Vagina (tissue), 2 donors: ENCODE results near the gene PCCB. TPM values are rescaled to one million over a fixed set of nuclear protein-coding genes. Genes with fewer than 3 reads are reported as not detected.
A peak's percentile ranks its signal among the peaks of the same experiment; 100 is the strongest.
"Not testable (repeated sequence)": the region's sequence is repeated elsewhere in the genome, so short reads cannot be mapped to it uniquely, and the experiment has no call there.

Source experiments
- DNase-seq, 2 donors: peaks; one replicate each; pipeline ENCODE4 v3.0.0-alpha.2; 2017; ENCODE audit errors: extremely low spot score in 2 of 2
- H3K27ac ChIP-seq: fragments of 200-600 bp; sonication (generic); one replicate; pipeline ENCODE4 v1.5.1; 2019
- H3K27me3 ChIP-seq: fragments of 200-600 bp; sonication (generic); one replicate; pipeline ENCODE4 v1.5.1; 2019
- H3K36me3 ChIP-seq, 2 donors: fragments of 200-600 bp; sonication (generic); one replicate each; pipeline ENCODE4 v1.5.1; 2017 to 2019
- H3K4me1 ChIP-seq: fragments of 200-600 bp; sonication (generic); one replicate; pipeline ENCODE4 v1.5.1; 2019
- H3K4me3 ChIP-seq, 2 donors: fragments of 200-600 bp; sonication (generic); 1 replicate in 1 of 2; 2 replicates in 1 of 2; pipeline ENCODE4 v1.5.1; 2016 to 2019
- H3K9me3 ChIP-seq: fragments of 200-600 bp; sonication (generic); one replicate; pipeline ENCODE4 v1.5.1; 2019
- CTCF ChIP-seq, 3 experiments: fragments of 450-650 bp in 2 of 3; fragments of 200-600 bp in 1 of 3; sonication (generic) in 1 of 3; IDR thresholded peaks; one replicate each; pipeline ENCODE4 v1.5.1; 2017 to 2019; ENCODE audit warnings: antibody characterized with exemption in 3 of 3, mild to moderate bottlenecking in 2 of 3, moderate library complexity in 2 of 3
- POLR2A ChIP-seq, 2 donors: fragments of 450-650 bp; IDR thresholded peaks; one replicate each; pipeline ENCODE4 v1.6.1; 2017; ENCODE audit warnings: antibody characterized with exemption in 2 of 2, mild to moderate bottlenecking in 2 of 2, moderate library complexity in 2 of 2
- POLR2AphosphoS5 ChIP-seq, 2 donors: sonication (generic); formaldehyde crosslinking; IDR thresholded peaks; one replicate each; pipeline ENCODE4 v1.9.0; 2017; ENCODE audit warnings: antibody characterized with exemption in 2 of 2, mild to moderate bottlenecking in 2 of 2, low read depth in 1 of 2; ENCODE audit not compliant: insufficient read depth in 1 of 2
- intact Hi-C: fragments of 100-400 bp; cut with DNase I; formaldehyde crosslinking; loops from one replicate; pipeline ENCODE4 v1.15.1; 2023
- total RNA-seq: library from RNA; depleted of rRNA; stranded (reverse); fragments of >200 nt; gene quantifications from one replicate; pipeline ENCODE4 v1.2.3, GENCODE V29; 2016

PCCB gene
- 16.7 TPM for total RNA-seq

DNA sequence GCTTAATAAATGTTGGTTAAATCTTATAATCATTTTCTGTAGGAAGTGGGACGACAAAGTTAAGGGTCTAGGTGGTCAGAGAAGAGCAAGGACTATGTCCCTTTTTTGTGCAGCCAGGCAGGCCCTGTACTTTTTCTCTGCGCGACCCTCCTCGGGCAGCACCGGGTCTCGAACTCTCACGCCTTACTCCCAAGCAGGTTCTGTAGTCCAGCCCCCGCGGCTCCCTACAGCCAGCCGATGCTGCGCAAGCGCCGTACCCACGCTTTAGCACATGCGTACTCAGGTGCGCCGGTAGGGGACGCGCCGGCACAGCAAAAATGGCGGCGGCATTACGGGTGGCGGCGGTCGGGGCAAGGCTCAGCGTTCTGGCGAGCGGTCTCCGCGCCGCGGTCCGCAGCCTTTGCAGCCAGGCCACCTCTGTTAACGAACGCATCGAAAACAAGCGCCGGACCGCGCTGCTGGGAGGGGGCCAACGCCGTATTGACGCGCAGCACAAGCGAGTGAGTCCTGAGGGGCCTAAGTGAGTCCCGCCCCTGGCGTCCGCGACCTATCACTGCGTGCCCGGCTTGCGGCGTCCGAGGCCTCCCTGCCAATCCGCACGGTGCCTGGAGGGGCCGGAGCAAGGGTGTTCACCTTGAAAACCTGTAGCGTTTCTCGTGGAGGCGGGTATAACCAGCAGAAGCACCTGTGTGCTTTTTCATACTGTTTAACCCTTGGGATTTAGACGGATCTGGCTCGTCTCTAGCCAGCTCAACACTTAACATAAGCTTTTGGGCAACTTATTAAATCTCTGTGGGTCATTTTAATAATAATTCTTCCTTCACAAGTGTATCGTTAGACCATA lies at the start of gene PCCB:
TSS of gene PCCB (plus strand) at position 282 of the 844 bp plus-strand sequence. CDS start at position 318, 36 bp downstream.
- DNase-seq, result peak; percentile 43 to 92
- TF ChIP-seq CTCF (IDR thresholded peaks at IDR 0.05) (peak; percentile 61 to 90 (median 61)), POLR2A (IDR thresholded peaks at IDR 0.05) (no peak), POLR2AphosphoS5 (IDR thresholded peaks at IDR 0.05; ENCODE audit: insufficient read depth in 1 of 2, low read depth in 1 of 2) (peak; percentile 65 to 90)
- H3K9me3 ChIP-seq, result no peaks in the 10 kb centered on the region
- peaks cover 22% of the 10 kb centered on the region for H3K4me1 ChIP-seq
- no peaks in the 10 kb centered on the region for H3K36me3 ChIP-seq
- H3K27ac ChIP-seq, result peak within 1 kb of the TSS; percentile 87
- H3K4me3 ChIP-seq, result peak within 1 kb of the TSS; percentile 57 to 84
- intact Hi-C loops, result loop anchor here (5.0 to 10.0 kb wide), 2 partner anchors 175 to 502 kb away; partner anchors contain the start of gene STAG1
- H3K27me3 ChIP-seq, result no peaks in the 10 kb centered on the region

DNA sequence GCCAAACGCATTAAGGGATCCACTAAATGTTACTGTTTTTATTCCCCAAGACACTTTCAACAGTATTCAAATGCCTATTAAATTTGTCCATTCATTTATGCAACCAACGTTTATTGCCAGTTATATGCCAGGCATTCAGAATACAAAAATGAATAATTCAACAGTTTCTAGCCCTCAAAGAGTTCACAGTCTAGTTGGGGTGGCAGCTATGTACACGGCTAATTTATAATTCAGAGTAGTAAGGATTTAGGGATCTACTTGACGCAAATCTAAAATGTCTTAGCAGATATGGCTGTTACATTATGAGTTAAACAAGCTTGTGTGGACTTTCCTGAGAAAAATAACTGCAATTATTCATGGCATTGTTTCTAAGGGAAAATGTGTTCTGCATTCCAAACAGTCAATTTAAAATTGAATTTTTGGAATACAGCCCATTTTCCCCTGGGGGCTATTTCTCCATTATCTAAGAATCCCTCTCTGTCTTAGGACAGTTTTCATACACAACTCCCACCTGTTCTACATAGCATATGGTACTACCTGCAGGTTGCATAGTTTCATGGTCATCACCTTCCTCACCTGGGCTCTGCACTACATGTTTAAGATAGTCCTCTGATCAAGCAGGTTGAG lies 42.5 kb upstream of the PCCB start:
- intact Hi-C loops, result loop anchor here (2.0 kb wide), 1 partner anchor 79 kb away; no protein-coding TSS in a partner anchor
- no peaks in the 10 kb centered on the region for H3K4me1 ChIP-seq
- no peaks in the 10 kb centered on the region for H3K36me3 ChIP-seq
- H3K4me3 ChIP-seq, result no peak overlapping the region
- no peaks in the 10 kb centered on the region for H3K9me3 ChIP-seq
- H3K27ac ChIP-seq, result no peak overlapping the region
- no peaks in the 10 kb centered on the region for H3K27me3 ChIP-seq
- TF ChIP-seq POLR2A (IDR thresholded peaks at IDR 0.05) (no peak), CTCF (IDR thresholded peaks at IDR 0.05) (no peak), POLR2AphosphoS5 (IDR thresholded peaks at IDR 0.05; ENCODE audit: insufficient read depth in 1 of 2, low read depth in 1 of 2) (no peak)
- DNase-seq, result no peak

- Histone ChIP-seq H3K27ac (no peak overlapping the region), H3K27me3 (no peaks in the 10 kb centered on the region), H3K36me3 (no peaks in the 10 kb centered on the region), H3K4me3 (no peak overlapping the region), H3K9me3 (no peaks in the 10 kb centered on the region), H3K4me1 (no peaks in the 10 kb centered on the region)
- no peak for DNase-seq
- intact Hi-C loops, result no loop called here
- TF ChIP-seq POLR2AphosphoS5 (IDR thresholded peaks at IDR 0.05; ENCODE audit: insufficient read depth in 1 of 2, low read depth in 1 of 2) (no peak), POLR2A (IDR thresholded peaks at IDR 0.05) (no peak), CTCF (IDR thresholded peaks at IDR 0.05) (no peak)
These were observed 40.2 kb upstream of the PCCB start for GRCh38 chr3:136209921-136210320.

DNA sequence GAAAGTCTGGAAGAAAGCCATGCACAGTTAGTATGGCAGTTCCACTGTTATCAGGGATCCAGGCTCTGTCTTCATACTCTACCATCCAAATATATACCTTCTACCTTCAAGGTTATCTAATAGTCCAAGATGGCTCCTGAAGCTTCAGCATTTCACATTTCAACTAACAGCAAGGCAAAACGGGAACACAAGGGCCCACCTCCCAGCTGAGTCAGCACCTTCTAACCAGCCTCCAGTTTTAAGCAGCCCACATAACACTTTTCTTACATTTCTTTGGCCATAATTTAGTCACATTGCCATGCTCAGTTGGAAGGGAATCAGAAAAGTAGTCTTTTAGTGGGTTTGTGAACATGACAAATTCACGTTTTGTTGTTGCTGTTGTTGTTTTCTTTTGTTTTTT lies 38.6 kb upstream of the PCCB start:
- DNase-seq, result no peak
- H3K36me3 ChIP-seq, result no peaks in the 10 kb centered on the region
- H3K4me1 ChIP-seq, result no peaks in the 10 kb centered on the region
- TF ChIP-seq POLR2A (IDR thresholded peaks at IDR 0.05) (no peak), CTCF (IDR thresholded peaks at IDR 0.05) (no peak), POLR2AphosphoS5 (IDR thresholded peaks at IDR 0.05; ENCODE audit: insufficient read depth in 1 of 2, low read depth in 1 of 2) (no peak)
- no peaks in the 10 kb centered on the region for H3K9me3 ChIP-seq
- H3K27me3 ChIP-seq, result no peaks in the 10 kb centered on the region
- intact Hi-C loops, result no loop called here
- H3K27ac ChIP-seq, result no peak overlapping the region
- H3K4me3 ChIP-seq, result no peak overlapping the region

DNA sequence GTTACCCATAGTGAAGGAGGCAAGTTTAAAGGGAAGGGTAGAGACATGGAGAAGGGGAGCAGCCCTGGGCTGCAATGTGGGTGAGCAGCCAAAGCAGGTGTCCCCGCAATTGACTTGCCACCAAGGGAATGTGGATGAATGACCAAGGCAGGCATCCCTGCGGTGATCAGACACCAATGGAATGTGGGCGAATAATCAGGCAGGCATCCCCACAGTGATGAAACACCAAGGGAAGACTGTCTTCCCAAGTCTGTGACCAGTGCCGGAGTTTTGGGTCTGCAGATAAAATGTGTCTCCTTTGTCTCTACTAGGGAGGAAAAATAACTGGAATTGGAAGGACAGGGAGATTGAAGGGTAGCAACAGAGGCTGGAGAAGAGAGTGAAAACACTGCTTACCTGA lies 27.4 kb upstream of the PCCB start:
- H3K27ac ChIP-seq, DNase-seq, H3K27me3 ChIP-seq, intact Hi-C loops, H3K9me3 ChIP-seq, H3K4me3 ChIP-seq, H3K36me3 ChIP-seq, H3K4me1 ChIP-seq: not testable (repeated sequence)
